Keratinocyte (primary cell): ENCODE data around the gene LVRN. TPM values are rescaled to one million over a fixed set of nuclear protein-coding genes. Genes with fewer than 3 reads are reported as not detected.
A peak's percentile ranks its signal among the peaks of the same experiment; 100 is the strongest.

Experiments
- DNase-seq: peaks from one replicate; pipeline ENCODE4 v3.0.0-alpha.2; 2011; ENCODE audit warnings: low read depth, missing footprints, low spot score
- FAIRE-seq: peaks from 2 replicates; lab custom pipeline; 2011; peaks lifted over from hg19 to GRCh38; lab: Jason Lieb, UNC
- H2AFZ ChIP-seq: 2 replicates; pipeline ENCODE4 v1.6.0; 2012; ENCODE audit warnings: low read length, control low read depth, inconsistent platforms; ENCODE audit not compliant: control insufficient read depth
- H3K27ac ChIP-seq: 2 replicates; pipeline ENCODE4 v1.5.1; 2011; ENCODE audit warnings: low read length; ENCODE audit not compliant: control insufficient read depth, insufficient read depth
- H3K27me3 ChIP-seq: 3 replicates; pipeline ENCODE4 v1.6.0; 2011; ENCODE audit warnings: low read length; ENCODE audit not compliant: control insufficient read depth, insufficient read depth; ENCODE audit errors: extremely low read depth
- H3K36me3 ChIP-seq, 2 experiments: 2 replicates in 1 of 2; 3 replicates in 1 of 2; pipeline ENCODE4 v1.5.1; 2011; ENCODE audit warnings: low read length in 2 of 2, mild to moderate bottlenecking in 1 of 2; ENCODE audit not compliant: control insufficient read depth in 2 of 2, insufficient read depth in 2 of 2; ENCODE audit errors: extremely low read depth in 1 of 2
- H3K4me1 ChIP-seq: 3 replicates; pipeline ENCODE4 v1.5.1; 2011; ENCODE audit warnings: low read length; ENCODE audit not compliant: control insufficient read depth, insufficient read depth; ENCODE audit errors: extremely low read depth
- H3K4me2 ChIP-seq: 3 replicates; pipeline ENCODE4 v1.6.0; 2011; ENCODE audit warnings: low read depth, low read length; ENCODE audit not compliant: control insufficient read depth, insufficient read depth; ENCODE audit errors: extremely low read depth
- H3K4me3 ChIP-seq, 3 experiments: fragments of 200-600 bp in 1 of 3; sonication (generic) in 1 of 3; 2 replicates in 2 of 3; 3 replicates in 1 of 3; pipeline ENCODE4 v1.5.1; 2011 to 2016; ENCODE audit warnings: low read length in 3 of 3, mild to moderate bottlenecking in 3 of 3, control low read depth in 2 of 3, inconsistent platforms in 1 of 3, low read depth in 1 of 3, mixed read lengths in 1 of 3, mixed run types in 1 of 3, moderate library complexity in 1 of 3; ENCODE audit not compliant: control insufficient read depth in 2 of 3, insufficient read depth in 2 of 3; ENCODE audit errors: extremely low read depth in 1 of 3
- H3K79me2 ChIP-seq: 2 replicates; pipeline ENCODE4 v1.6.0; 2012; ENCODE audit warnings: low read length; ENCODE audit not compliant: control insufficient read depth, insufficient read depth
- H3K9ac ChIP-seq: 3 replicates; pipeline ENCODE4 v1.6.0; 2011; ENCODE audit warnings: low read length; ENCODE audit not compliant: control insufficient read depth, insufficient read depth; ENCODE audit errors: extremely low read depth
- H3K9me1 ChIP-seq: 3 replicates; pipeline ENCODE4 v1.6.0; 2011; ENCODE audit warnings: low read length; ENCODE audit not compliant: control insufficient read depth, insufficient read depth; ENCODE audit errors: extremely low read depth
- H3K9me3 ChIP-seq: 2 replicates; pipeline ENCODE4 v1.5.1; 2012; ENCODE audit warnings: low read depth, low read length; ENCODE audit not compliant: control insufficient read depth
- H4K20me1 ChIP-seq: 3 replicates; pipeline ENCODE4 v1.6.0; 2011; ENCODE audit warnings: low read length; ENCODE audit not compliant: control insufficient read depth, insufficient read depth; ENCODE audit errors: extremely low read depth
- CTCF ChIP-seq, 3 experiments: IDR thresholded peaks in 1 of 3; conservative IDR thresholded peaks in 1 of 3; optimal IDR thresholded peaks in 1 of 3; 2 replicates in 2 of 3; 3 replicates in 1 of 3; pipeline versions ENCODE3 to v1.5.1; 2011; ENCODE audit warnings: low read length in 3 of 3, mild to moderate bottlenecking in 3 of 3, moderate library complexity in 2 of 3, control low read depth in 1 of 3, inconsistent platforms in 1 of 3; ENCODE audit not compliant: insufficient read depth in 2 of 3; ENCODE audit errors: extremely low read depth in 1 of 3
- EZH2 ChIP-seq: IDR thresholded peaks from one replicate; pipeline ENCODE4 v1.6.1; 2012; ENCODE audit warnings: inconsistent platforms, mild to moderate bottlenecking, low read length, moderate library complexity
- dilution Hi-C: fragments of 300-500 bp; cut with MboI; formaldehyde crosslinking; loops from one replicate; pipeline ENCODE4 v1.7.0; 2020; ENCODE audit warnings: low sequenced_read_pairs; ENCODE audit not compliant: extremely low pct_ligation_motif_present
- polyA plus RNA-seq, 5 experiments: library from polyadenylated mRNA; depleted of rRNA in 3 of 5; stranded (reverse) in 3 of 5; stranded (forward) in 1 of 5; unstranded in 1 of 5; fragments of >200 nt; gene quantifications; 1 replicate in 1 of 5; 2 replicates in 3 of 5; 3 replicates in 1 of 5; pipeline versions ENCODE4 v1.2.1 to v1.2.3, GENCODE V29; 2011 to 2012; ENCODE audit warnings: missing spikeins in 2 of 5, low read depth in 1 of 5, low replicate concordance in 1 of 5

Gene LVRN
- polyA plus RNA-seq, 1 donor (not counting 4 experiments of a cell fraction or from before 2014, with no cell fraction given): 0.08 TPM

- TF ChIP-seq EZH2: no peak
- TF ChIP-seq CTCF (optimal IDR thresholded peaks at IDR 0.05 in 1 of 3, IDR thresholded peaks at IDR 0.05 in 1 of 3, conservative IDR thresholded peaks at IDR 0.05 in 1 of 3; ENCODE audit: extremely low read depth in 1 of 3, insufficient read depth in 2 of 3, low read length in 3 of 3): peak in 1 of 3 experiments; percentile 27
- Histone ChIP-seq H3K27ac (no peak within 1 kb of the TSS), H4K20me1 (no peaks in the 10 kb centered on the region), H3K27me3 (no peaks in the 10 kb centered on the region), H3K9ac (no peak within 1 kb of the TSS), H3K4me1 (no peaks in the 10 kb centered on the region), H3K9me1 (no peaks in the 10 kb centered on the region), H2AFZ (no peak within 1 kb of the TSS), H3K4me3 (no peak within 1 kb of the TSS), H3K79me2 (no peaks in the 10 kb centered on the region), H3K36me3 (no peaks in the 10 kb centered on the region), H3K4me2 (no peak within 1 kb of the TSS), H3K9me3 (no peaks in the 10 kb centered on the region)
- FAIRE-seq (no peak), DNase-seq (no peak)
- dilution Hi-C loops: no loop called here
These were observed 69.8 kb downstream of the LVRN start, which contains the start of gene ARL14EPL for GRCh38 chr5:116032094-116032517. TSS of gene ARL14EPL (plus strand) at chr5:116032472. CDS start at chr5:116051466, 18,994 bp downstream.

GRCh38 chr5:116032991-116033390 is 70.7 kb downstream of the LVRN start:
- H3K79me2 ChIP-seq: no peaks in the 10 kb centered on the region
- dilution Hi-C loops: no loop called here
- H3K4me2 ChIP-seq: no peak overlapping the region
- H3K9me1 ChIP-seq: no peaks in the 10 kb centered on the region
- no peak overlapping the region for H2AFZ ChIP-seq
- no peak overlapping the region for H3K9ac ChIP-seq
- no peak overlapping the region for H3K4me3 ChIP-seq
- H3K36me3 ChIP-seq: no peaks in the 10 kb centered on the region
- no peak overlapping the region for H3K27ac ChIP-seq
- no peak for DNase-seq
- no peaks in the 10 kb centered on the region for H3K4me1 ChIP-seq
- no peak for TF ChIP-seq CTCF (optimal IDR thresholded peaks at IDR 0.05 in 1 of 3, IDR thresholded peaks at IDR 0.05 in 1 of 3, conservative IDR thresholded peaks at IDR 0.05 in 1 of 3; ENCODE audit: extremely low read depth in 1 of 3, insufficient read depth in 2 of 3, low read length in 3 of 3)
- no peak for TF ChIP-seq EZH2
- no peaks in the 10 kb centered on the region for H3K9me3 ChIP-seq
- no peaks in the 10 kb centered on the region for H3K27me3 ChIP-seq
- no peak for FAIRE-seq
- H4K20me1 ChIP-seq: no peaks in the 10 kb centered on the region
